Hepatocyte (in vitro differentiated cells): ENCODE results near the gene SLC41A3. TPM values are rescaled to one million over a fixed set of nuclear protein-coding genes. Genes with fewer than 3 reads are reported as not detected.

Source experiments
- DNase-seq: peaks from one replicate; pipeline ENCODE4 v3.0.0-alpha.2; 2016; ENCODE audit warnings: low spot score
- H2AFZ ChIP-seq: fragments of 200-600 bp; sonication (generic); 2 replicates; pipeline ENCODE4 v1.6.0; 2016; ENCODE audit warnings: antibody characterized with exemption, mild to moderate bottlenecking
- H3K27ac ChIP-seq: fragments of 200-600 bp; sonication (generic); 2 replicates; pipeline ENCODE4 v1.5.1; 2016; ENCODE audit warnings: mild to moderate bottlenecking
- H3K27me3 ChIP-seq: fragments of 200-600 bp; sonication (generic); 2 replicates; pipeline ENCODE4 v1.6.1; 2016
- H3K36me3 ChIP-seq: fragments of 200-600 bp; sonication (generic); replicated peaks from 2 replicates; pipeline ENCODE4 v1.5.1; 2016; ENCODE audit warnings: low read depth; ENCODE audit not compliant: insufficient read depth
- H3K4me1 ChIP-seq: fragments of 200-600 bp; sonication (generic); 2 replicates; pipeline ENCODE4 v1.5.1; 2016; ENCODE audit warnings: mild to moderate bottlenecking, moderate library complexity; ENCODE audit not compliant: insufficient read depth
- H3K4me2 ChIP-seq: fragments of 200-600 bp; sonication (generic); 2 replicates; pipeline ENCODE4 v1.6.0; 2016
- H3K4me3 ChIP-seq: fragments of 200-600 bp; sonication (generic); 2 replicates; pipeline ENCODE4 v1.5.1; 2016; ENCODE audit warnings: mild to moderate bottlenecking
- H3K79me2 ChIP-seq: fragments of 200-600 bp; sonication (generic); 2 replicates; pipeline ENCODE4 v1.6.0; 2017; ENCODE audit warnings: mild to moderate bottlenecking
- H3K9me2 ChIP-seq: fragments of 200-600 bp; sonication (generic); replicated peaks from 2 replicates; pipeline ENCODE4 v1.6.0; 2017; ENCODE audit warnings: mild to moderate bottlenecking; ENCODE audit not compliant: insufficient read depth
- H3K9me3 ChIP-seq: fragments of 200-600 bp; sonication (generic); 2 replicates; pipeline ENCODE4 v1.5.1; 2016; ENCODE audit warnings: low read depth, mild to moderate bottlenecking
- H4K20me1 ChIP-seq: fragments of 200-600 bp; sonication (generic); 2 replicates; pipeline ENCODE4 v1.6.0; 2016; ENCODE audit warnings: mild to moderate bottlenecking; ENCODE audit not compliant: insufficient read depth, poor library complexity, severe bottlenecking
- EZH2 ChIP-seq: fragments of 200-600 bp; sonication (generic); IDR thresholded peaks from 2 replicates; pipeline ENCODE4 v1.6.1; 2016; ENCODE audit warnings: antibody characterized with exemption, mild to moderate bottlenecking, borderline replicate concordance
- EZH2phosphoT487 ChIP-seq: fragments of 200-600 bp; sonication (generic); IDR thresholded peaks from one replicate; pipeline ENCODE4 v1.6.1; 2018; ENCODE audit warnings: antibody characterized with exemption, mild to moderate bottlenecking, low read depth, moderate library complexity; ENCODE audit not compliant: unreplicated experiment, severe bottlenecking
- WGBS: methylation state at CpG from one replicate; pipeline ENCODE4 v1.1.6; 2016; ENCODE audit warnings: low lambda C conversion rate; ENCODE audit errors: missing lambda C conversion rate; 5-methylcytosine and 5-hydroxymethylcytosine counted together
- polyA plus RNA-seq: library from polyadenylated mRNA; unstranded; fragments of >200 nt; fragmentation: Nextera tagmentation; extraction: Ambion mirVana; gene quantifications from 2 replicates; pipeline ENCODE4 v1.2.1, GENCODE V29; 2016
- total RNA-seq: library from RNA; depleted of rRNA; stranded (reverse); fragments of >200 nt; gene quantifications from 2 replicates; pipeline ENCODE4 v1.2.3, GENCODE V29; 2014
- TF ChIP-seq, protein P1 (sequence below): fragments of 200-600 bp; sonication (generic); IDR thresholded peaks from 2 replicates; pipeline ENCODE4 v1.5.1; 2016; ENCODE audit warnings: antibody characterized with exemption, mild to moderate bottlenecking; ENCODE audit not compliant: poor library complexity

The SLC41A3 gene
- total and polyA plus RNA-seq, 2 experiments from 2014 or later, result 29.3 to 43.4 TPM

DNA sequence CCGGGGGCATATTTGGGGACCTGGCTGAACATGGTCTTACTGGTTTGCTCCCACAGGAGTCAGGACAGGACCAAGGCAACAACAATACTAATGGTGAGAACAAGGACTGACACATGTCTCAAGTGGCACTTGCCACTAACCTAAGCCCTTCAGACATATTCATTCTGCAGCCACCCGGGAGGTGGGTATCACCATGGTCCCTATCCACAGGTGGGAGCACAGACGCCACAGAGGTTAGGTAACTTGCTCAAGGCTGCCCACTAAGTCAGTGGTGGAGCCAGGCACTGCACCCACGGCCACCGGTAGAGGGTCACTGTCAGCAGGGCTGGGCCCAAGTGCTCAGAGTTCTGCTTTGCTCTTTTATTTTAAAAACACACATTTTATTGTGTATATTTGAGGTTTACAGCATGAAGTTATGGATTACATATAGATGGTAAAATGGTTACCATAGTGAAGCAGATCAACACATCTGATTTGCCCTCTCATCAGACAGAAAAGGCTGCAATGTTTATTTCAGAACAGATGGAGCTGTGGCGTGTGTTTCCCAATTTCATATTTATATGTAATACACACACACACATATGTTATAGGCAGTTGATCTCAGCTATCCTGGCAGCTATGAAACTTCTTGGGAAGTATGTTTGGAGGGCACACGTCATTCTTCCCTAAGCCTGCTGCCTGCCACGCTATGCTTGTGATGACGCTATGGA is 30.0 kb upstream of the SLC41A3 start:
- no peaks in the 10 kb centered on the region for H3K4me1 ChIP-seq
- H3K4me2 ChIP-seq, result no peak overlapping the region
- H3K27ac ChIP-seq, result no peak overlapping the region
- no peaks in the 10 kb centered on the region for H3K36me3 ChIP-seq
- H3K4me3 ChIP-seq, result no peak overlapping the region
- TF ChIP-seq, protein P1, sequence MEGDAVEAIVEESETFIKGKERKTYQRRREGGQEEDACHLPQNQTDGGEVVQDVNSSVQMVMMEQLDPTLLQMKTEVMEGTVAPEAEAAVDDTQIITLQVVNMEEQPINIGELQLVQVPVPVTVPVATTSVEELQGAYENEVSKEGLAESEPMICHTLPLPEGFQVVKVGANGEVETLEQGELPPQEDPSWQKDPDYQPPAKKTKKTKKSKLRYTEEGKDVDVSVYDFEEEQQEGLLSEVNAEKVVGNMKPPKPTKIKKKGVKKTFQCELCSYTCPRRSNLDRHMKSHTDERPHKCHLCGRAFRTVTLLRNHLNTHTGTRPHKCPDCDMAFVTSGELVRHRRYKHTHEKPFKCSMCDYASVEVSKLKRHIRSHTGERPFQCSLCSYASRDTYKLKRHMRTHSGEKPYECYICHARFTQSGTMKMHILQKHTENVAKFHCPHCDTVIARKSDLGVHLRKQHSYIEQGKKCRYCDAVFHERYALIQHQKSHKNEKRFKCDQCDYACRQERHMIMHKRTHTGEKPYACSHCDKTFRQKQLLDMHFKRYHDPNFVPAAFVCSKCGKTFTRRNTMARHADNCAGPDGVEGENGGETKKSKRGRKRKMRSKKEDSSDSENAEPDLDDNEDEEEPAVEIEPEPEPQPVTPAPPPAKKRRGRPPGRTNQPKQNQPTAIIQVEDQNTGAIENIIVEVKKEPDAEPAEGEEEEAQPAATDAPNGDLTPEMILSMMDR, result peak; percentile 17
- TF ChIP-seq EZH2, result no peak
- no peaks in the 10 kb centered on the region for H3K9me2 ChIP-seq
- no peaks in the 10 kb centered on the region for H3K79me2 ChIP-seq
- no peaks in the 10 kb centered on the region for H4K20me1 ChIP-seq
- no peak for DNase-seq
- 73% methylated on average over 9 of the region's 9 CpGs for WGBS
- H3K27me3 ChIP-seq, result no peaks in the 10 kb centered on the region
- no peak overlapping the region for H2AFZ ChIP-seq
- no peaks in the 10 kb centered on the region for H3K9me3 ChIP-seq

DNA sequence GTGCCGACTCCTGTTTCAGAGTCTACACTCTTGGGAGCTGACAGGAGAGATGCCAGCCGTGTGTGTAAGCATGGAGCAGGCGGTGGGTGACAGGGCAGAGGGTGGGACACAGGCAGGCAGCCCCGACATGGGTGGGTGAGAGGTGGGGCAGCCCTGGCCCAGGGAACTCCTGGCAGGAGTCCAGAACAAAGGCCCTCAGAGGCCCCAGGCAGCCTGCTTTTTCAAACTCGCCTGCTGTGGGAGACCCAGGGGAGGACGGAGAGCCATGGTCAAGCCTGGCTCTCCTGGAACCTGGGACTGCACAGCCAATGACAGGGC is 29.3 kb upstream of the SLC41A3 start:
- H3K27me3 ChIP-seq, result no peaks in the 10 kb centered on the region
- no peaks in the 10 kb centered on the region for H3K36me3 ChIP-seq
- no peak overlapping the region for H2AFZ ChIP-seq
- H3K4me2 ChIP-seq, result no peak overlapping the region
- no peak overlapping the region for H3K4me3 ChIP-seq
- no peaks in the 10 kb centered on the region for H4K20me1 ChIP-seq
- 91% methylated on average over 6 of the region's 6 CpGs for WGBS
- no peaks in the 10 kb centered on the region for H3K4me1 ChIP-seq
- no peak for TF ChIP-seq EZH2phosphoT487
- no peak for TF ChIP-seq EZH2
- TF ChIP-seq, protein P1, result no peak
- no peaks in the 10 kb centered on the region for H3K9me2 ChIP-seq
- no peak for DNase-seq
- H3K79me2 ChIP-seq, result no peaks in the 10 kb centered on the region
- H3K9me3 ChIP-seq, result no peaks in the 10 kb centered on the region
- H3K27ac ChIP-seq, result no peak overlapping the region

DNA sequence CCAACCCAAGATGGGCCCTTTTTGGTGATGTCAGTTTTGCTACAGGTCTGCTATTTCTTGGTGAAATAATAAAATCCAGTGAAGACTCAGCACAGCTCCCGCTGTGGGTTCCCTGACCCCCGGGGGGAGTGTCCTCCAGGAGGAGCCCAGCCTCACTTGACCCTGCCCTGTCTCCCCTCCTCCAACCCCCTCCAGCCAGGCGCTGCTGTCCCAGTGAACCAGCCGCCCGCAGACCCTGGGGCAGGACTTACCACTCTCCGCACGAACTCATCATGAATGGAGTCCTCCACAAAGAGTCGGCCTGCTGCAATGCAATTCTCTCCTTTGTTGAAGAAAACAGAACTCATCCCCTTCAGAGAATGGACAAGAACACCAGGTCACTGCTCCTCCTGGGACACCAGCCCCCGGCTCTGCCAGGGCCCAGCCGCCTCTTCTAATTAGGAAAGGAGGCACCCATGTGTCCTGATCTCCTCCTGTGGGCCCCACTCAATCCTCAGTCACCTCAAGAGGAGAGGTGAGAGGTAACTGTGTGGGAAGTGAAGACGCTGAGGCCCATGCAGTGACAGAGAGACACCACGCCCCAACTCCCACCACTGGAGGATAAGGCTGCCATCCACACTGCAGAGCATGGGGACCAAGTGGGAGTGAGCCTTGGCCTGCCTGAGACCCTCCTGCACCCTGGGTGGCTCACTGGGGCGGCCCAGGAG is 28.8 kb upstream of the SLC41A3 start:
- no peaks in the 10 kb centered on the region for H3K9me2 ChIP-seq
- no peak overlapping the region for H3K27ac ChIP-seq
- H3K9me3 ChIP-seq, result no peaks in the 10 kb centered on the region
- H4K20me1 ChIP-seq, result no peaks in the 10 kb centered on the region
- H3K79me2 ChIP-seq, result no peaks in the 10 kb centered on the region
- H2AFZ ChIP-seq, result no peak overlapping the region
- 96% methylated on average over 13 of the region's 13 CpGs for WGBS
- no peaks in the 10 kb centered on the region for H3K27me3 ChIP-seq
- H3K4me1 ChIP-seq, result no peaks in the 10 kb centered on the region
- H3K4me3 ChIP-seq, result no peak overlapping the region
- no peak overlapping the region for H3K4me2 ChIP-seq
- TF ChIP-seq EZH2phosphoT487, result no peak
- TF ChIP-seq EZH2, result no peak
- TF ChIP-seq, protein P1, result no peak
- no peaks in the 10 kb centered on the region for H3K36me3 ChIP-seq
- no peak for DNase-seq
